Ecto neural progenitor cell (in vitro differentiated cells): ENCODE measurements around the gene SHMT1.

Experiments
- DNase-seq: peaks from one replicate; pipeline ENCODE4 v3.0.0-alpha.2; 2018; ENCODE audit warnings: low spot score

Gene SHMT1

GRCh38 chr17:18285296-18285695, 78.1 kb downstream of the SHMT1 start:
- DNase-seq = no peak

- no peak for DNase-seq
Measured at GRCh38 chr17:18281788-18282187, 81.6 kb downstream of the SHMT1 start.

GRCh38 chr17:18280766-18281371, 82.5 kb downstream of the SHMT1 start:
- no peak for DNase-seq

- no peak for DNase-seq
Measured at GRCh38 chr17:18280249-18280648, 83.1 kb downstream of the SHMT1 start.

- DNase-seq = no peak
Measured at GRCh38 chr17:18278867-18279266, 84.5 kb downstream of the SHMT1 start.
